Measurements from ENCODE around the gene CCBE1.

Gene CCBE1

GRCh38 chr18:59437851-59438569 is 259.2 kb downstream of the CCBE1 start:
- no peak for DNase-seq

DNA sequence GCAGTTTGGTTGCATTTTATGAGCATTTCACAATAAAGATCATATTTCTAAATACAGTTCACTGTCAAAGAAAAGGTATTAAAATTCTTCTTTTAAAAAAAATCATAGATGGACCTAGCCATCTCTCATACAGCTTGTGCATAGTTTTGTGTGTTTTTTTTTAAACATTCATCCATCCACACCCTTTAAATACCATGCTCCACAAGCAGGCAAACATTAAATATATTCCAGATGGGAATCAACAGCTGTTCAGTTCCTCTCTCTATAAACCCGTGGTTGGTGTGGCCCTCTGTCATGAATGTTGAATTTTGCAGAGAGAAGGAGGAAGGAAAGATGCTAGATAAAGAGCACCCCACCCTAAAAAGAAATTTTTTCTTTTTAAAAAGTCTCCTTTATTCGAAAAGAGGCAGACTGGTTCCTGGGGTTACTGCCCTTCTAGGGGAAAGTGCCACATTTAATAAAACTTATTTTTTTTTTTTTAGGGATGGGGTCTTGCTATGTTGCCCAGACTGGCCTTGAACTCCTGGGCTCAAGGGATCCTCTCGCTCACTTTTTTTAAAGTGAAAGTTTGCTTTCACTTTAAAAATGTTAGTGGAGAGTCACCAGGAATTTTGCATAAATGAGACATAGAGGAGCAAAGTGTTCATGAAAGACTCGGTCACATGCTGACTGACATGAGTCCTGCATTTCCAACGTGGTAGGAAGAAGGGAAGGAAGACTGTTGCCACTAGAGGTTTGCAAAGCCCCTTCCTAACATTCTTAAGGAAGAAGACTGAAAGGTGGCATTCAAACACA is 264.2 kb downstream of the CCBE1 start:
- no peak for DNase-seq

- no peak for DNase-seq
Observed at GRCh38 chr18:59431131-59431530, 266.1 kb downstream of the CCBE1 start.

DNA sequence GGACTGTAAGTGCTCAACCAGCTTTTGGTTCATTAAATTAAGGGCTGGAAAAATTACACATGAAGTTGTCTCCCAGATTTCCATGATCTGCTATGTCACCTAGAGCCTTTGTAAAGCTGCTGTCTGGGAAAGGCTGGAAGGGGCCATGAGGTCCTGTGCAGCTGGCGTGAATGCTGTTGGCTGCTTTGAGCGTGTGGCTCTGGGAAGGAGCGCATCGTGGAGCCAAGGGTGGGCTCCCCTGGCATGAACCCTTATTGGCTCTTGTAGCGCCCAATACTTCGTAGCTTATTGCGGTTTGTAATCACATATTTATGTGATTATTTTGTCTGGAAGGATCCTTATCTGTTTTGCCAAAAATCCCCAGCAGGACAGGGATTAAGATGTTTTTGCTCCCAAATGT is 267.6 kb downstream of the CCBE1 start:
- DNase-seq: no peak

DNA sequence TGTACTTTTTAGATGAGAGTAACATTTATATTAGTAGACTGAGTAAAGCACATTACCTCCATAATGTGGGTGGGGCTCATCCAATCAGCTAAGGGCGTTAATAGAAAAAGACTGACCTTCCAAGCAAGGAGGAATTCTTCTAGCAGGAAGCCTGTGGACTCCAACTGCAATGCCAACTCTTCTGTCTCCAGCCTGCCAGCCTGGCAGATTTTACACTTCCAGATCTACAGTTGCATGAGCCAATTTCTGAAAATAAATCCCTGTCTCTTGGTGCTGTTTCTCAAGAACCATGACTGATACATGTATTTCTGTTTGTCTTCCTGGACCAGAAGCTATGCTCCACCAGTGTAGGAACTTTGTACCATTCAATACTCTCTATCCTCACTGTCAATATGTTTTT is 269.2 kb downstream of the CCBE1 start:
- DNase-seq: no peak

DNA sequence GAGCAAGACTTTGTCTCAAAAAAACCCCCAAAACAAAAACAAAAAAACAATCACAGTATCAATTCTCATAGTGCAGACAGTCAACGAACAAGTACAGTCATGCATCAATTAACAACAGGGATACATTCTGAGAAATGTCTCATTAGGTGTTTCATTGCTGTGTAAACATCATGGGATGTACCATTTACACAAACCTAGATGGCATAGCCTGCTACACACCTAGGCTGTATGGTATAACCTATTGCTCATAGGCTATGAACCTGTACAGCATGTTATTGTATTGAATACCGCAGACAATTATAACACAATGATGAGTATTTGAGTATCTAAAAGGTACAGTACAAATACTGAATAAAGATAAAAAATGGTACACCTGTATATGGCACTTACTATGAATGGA is 270.4 kb downstream of the CCBE1 start:
- DNase-seq: no peak

DNA sequence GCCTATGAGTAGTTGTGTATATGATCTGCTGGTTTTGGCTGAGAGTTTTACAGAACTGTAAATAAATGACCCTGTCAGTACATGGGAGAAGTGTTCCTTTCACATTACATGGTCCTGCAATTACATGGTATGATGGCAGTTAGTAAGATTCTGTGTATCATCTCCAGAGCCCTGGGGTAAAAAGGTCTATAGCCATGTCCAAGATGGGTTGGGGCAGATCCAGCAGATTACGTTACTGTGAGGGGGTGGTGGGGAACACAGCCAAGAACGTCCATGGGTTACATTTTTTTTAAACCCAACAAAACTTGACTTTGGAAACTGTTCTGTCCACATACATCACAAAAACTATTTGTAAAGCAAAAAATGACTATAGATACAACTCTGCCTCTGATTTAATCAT is 274.0 kb downstream of the CCBE1 start:
- no peak for DNase-seq

- no peak for DNase-seq
Observed at GRCh38 chr18:59420244-59420643, 277.0 kb downstream of the CCBE1 start.

DNA sequence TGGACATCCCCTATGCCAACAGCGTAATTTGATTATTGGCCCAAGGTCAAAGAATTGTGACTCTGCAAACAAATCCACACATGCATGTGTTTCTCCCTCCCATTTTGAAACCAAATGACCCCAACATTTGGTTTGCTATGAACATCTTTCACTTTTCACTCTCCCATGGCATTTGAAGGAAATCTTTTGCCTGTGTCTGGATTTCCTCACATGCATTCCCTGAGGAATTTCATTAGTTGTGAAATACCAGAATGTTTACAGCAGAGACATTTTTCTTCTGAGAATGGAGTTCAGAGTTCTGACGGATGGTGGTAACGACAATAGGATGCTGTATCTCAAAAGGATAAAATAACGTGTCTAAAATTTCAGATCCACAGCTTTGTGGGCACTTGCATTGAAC is 277.8 kb downstream of the CCBE1 start:
- no peak for DNase-seq

- DNase-seq: no peak
Observed at GRCh38 chr18:59416818-59417217, 280.4 kb downstream of the CCBE1 start.

GRCh38 chr18:59414111-59414653 is 283.0 kb downstream of the CCBE1 start:
- no peak for DNase-seq

DNA sequence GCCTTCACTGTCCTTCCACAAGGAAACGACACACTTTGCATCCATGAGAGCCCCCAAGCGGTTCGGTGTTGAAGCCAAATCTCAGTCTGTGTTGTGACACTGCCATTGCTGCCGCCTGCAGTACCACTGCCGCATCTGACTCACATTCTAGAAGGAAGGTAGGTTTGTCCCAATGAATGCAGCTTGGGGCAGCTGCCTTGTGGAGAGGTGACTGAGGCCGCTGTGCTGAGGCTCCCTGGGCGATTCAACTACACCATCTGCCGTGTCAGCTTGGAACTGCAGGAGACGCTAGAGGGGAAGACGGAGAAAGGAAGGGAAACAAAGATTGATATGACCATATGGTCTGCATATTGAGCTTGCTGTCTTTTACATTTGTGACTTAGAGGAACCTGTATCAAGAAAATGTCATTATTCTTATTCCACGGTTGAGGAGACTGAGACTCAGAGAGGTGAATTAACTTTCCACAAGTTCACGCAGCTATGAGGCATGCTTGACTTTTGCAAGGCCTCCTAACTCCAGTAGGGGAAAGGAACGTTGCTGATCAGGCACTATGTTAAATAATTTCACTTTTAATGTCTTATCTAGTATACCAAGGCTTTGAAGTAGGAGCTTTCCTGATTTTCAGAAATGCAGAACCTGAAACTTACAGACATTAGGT is 294.7 kb downstream of the CCBE1 start:
- peak; percentile 64 for DNase-seq

- DNase-seq: no peak
Observed at GRCh38 chr18:59400407-59400806, 296.8 kb downstream of the CCBE1 start.

GRCh38 chr18:59395226-59396175 is 301.7 kb downstream of the CCBE1 start:
- no peak for DNase-seq

DNA sequence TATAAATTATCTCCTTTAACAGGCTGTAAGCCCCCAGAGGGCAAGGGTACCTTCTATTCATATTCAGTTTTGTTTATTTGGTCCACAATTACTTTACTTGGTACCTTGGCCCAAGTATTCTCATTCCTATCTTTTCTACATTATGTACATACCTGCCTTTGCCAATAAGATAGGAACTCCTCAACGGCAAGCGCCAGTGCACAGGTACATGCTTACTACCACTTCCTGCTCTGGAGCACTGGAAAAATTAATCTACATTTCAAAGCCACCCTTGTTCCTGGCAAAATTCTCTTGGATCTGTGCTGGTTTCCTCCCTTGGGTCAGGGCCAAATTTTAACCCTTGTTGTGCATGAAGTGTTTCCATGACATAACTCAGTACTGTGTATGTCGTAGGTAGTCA is 303.8 kb downstream of the CCBE1 start:
- DNase-seq: no peak

GRCh38 chr18:59388817-59389216 is 308.4 kb downstream of the CCBE1 start:
- DNase-seq: no peak

- no peak for DNase-seq
Observed at GRCh38 chr18:59387687-59388565, 309.3 kb downstream of the CCBE1 start.

- DNase-seq: no peak
Observed at GRCh38 chr18:59386909-59387686, 310.1 kb downstream of the CCBE1 start.

GRCh38 chr18:59385191-59385590 is 312.0 kb downstream of the CCBE1 start:
- DNase-seq: no peak

- no peak for DNase-seq
Observed at GRCh38 chr18:59383851-59384250, 313.4 kb downstream of the CCBE1 start.

DNA sequence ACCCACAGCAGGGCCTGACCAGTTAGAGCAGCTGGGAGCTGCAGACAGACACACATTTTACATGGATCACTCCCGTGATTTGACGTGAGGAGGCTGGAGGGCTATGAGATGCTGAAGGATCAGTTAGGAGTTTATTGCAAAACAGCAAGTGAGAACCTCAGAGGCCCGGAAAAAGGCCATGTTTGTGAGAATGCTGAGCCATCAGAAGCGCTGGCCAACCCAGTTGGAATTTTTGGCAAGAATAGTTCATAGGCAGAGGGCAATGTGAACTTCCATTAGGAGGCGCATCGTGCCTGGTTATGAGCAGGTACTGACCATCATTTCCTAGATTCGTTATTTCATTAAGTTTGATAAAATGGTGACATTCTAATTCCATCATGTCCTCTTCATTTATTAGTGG is 314.8 kb downstream of the CCBE1 start:
- no peak for DNase-seq
